Right cardiac atrium (tissue), 5 donors: ENCODE results near the gene DUOX1. TPM values are rescaled to one million over a fixed set of nuclear protein-coding genes. Genes with fewer than 3 reads are reported as not detected.

Source experiments
- ATAC-seq, 2 donors: fragments of 200-7000 bp; cut with Tn5 transposase; one replicate each; pipeline versions ENCODE4 v1.8.0 to v1.9.1; 2020; ENCODE audit warnings: moderate library complexity in 2 of 2, mild to moderate bottlenecking in 1 of 2
- DNase-seq, 3 donors: peaks; one replicate each; pipeline ENCODE4 v3.0.0-alpha.2; 2020
- H3K27ac ChIP-seq: one replicate; pipeline ENCODE4 v1.5.1; 2013; ENCODE audit warnings: mild to moderate bottlenecking, low read length, control low read depth, moderate library complexity
- H3K27me3 ChIP-seq: one replicate; pipeline ENCODE4 v1.6.1; 2013; ENCODE audit not compliant: control insufficient read depth, insufficient read depth
- H3K4me1 ChIP-seq: one replicate; pipeline ENCODE4 v1.6.1; 2013; ENCODE audit warnings: low read length; ENCODE audit not compliant: control insufficient read depth, insufficient read depth
- H3K4me3 ChIP-seq: one replicate; pipeline ENCODE4 v1.5.1; 2013; ENCODE audit warnings: low read length, control low read depth
- H3K9me3 ChIP-seq: one replicate; pipeline ENCODE4 v1.6.1; 2013; ENCODE audit warnings: low read length; ENCODE audit not compliant: control insufficient read depth
- WGBS: extraction: QIAGEN DNeasy Blood & Tissue Kit; methylation state at CpG from one replicate; pipeline ENCODE4 v1.1.7; 2013; 5-methylcytosine and 5-hydroxymethylcytosine counted together
- intact Hi-C, 4 donors: fragments of 100-400 bp; cut with DNase I; formaldehyde crosslinking; loops; one replicate each; pipeline versions ENCODE4 v1.11.0 to v1.14.0; 2022 to 2023
- polyA plus RNA-seq: library from polyadenylated mRNA; stranded (reverse); fragments of 200-250 nt; gene quantifications from one replicate; pipeline ENCODE4 v1.2.3, GENCODE V29; 2013
- total RNA-seq, 4 donors: library from RNA; stranded (reverse); fragmentation: NEBNext Ultra II Directional; extraction: Animal tissue kit (Norgen Biotek cat#: 25700); gene quantifications; one replicate each; pipeline ENCODE4 v1.2.1, GENCODE V29; 2021
- donor health status: healthy with polysubstance abuse.
- donor health status: DM: no; HTN: yes; CAD: no.
- donor health status: DM: no; HTN: no; CAD: no.
- donor health status: DM: no; HTN: yes; CAD: no; lungs with severe emphysema.
- donor health status: DM: yes; HTN: yes; CAD: no.

Gene DUOX1
- total and polyA plus RNA-seq, 5 donors: 1.9 to 6.1 (median 3.3) TPM

GRCh38 chr15:45171912-45172311 is 42.1 kb downstream of the DUOX1 start:
- 95% methylated on average over 12 of the region's 12 CpGs for WGBS
- Histone ChIP-seq H3K9me3 (no peaks in the 10 kb centered on the region), H3K27me3 (no peaks in the 10 kb centered on the region), H3K4me3 (no peak overlapping the region), H3K4me1 (peaks cover 5% of the 10 kb centered on the region), H3K27ac (no peak overlapping the region)
- DNase-seq (no peak), ATAC-seq (no peak)
- intact Hi-C loops: no loop called here

- DNase-seq (no peak), ATAC-seq (no peak)
- H3K4me3 ChIP-seq: no peak overlapping the region
- intact Hi-C loops: no loop called here
- no peaks in the 10 kb centered on the region for H3K27me3 ChIP-seq
- WGBS: 92% methylated on average over 6 of the region's 6 CpGs
- peaks cover 2% of the 10 kb centered on the region for H3K4me1 ChIP-seq
- no peak overlapping the region for H3K27ac ChIP-seq
- H3K9me3 ChIP-seq: no peaks in the 10 kb centered on the region
These were observed 44.3 kb downstream of the DUOX1 start for GRCh38 chr15:45174069-45174468.

- DNase-seq: no peak
These were observed 44.8 kb downstream of the DUOX1 start for GRCh38 chr15:45174577-45174976.

GRCh38 chr15:45177285-45177684 is 47.5 kb downstream of the DUOX1 start:
- ATAC-seq: peak in 1 of 2 donors; percentile 9
- intact Hi-C loops: no loop called here

More at GRCh38 chr15:45174577-45174976, 44.8 kb downstream of the DUOX1 start:
- Histone ChIP-seq H3K4me3 (no peak overlapping the region), H3K27me3 (no peaks in the 10 kb centered on the region), H3K4me1 (no peaks in the 10 kb centered on the region), H3K27ac (no peak overlapping the region), H3K9me3 (no peaks in the 10 kb centered on the region)
- ATAC-seq: no peak
- WGBS: 87% methylated on average over 2 of the region's 2 CpGs
- intact Hi-C loops: no loop called here

GRCh38 chr15:45179221-45179985 is 49.6 kb downstream of the DUOX1 start:
- peak in 1 of 2 donors; percentile 14 for ATAC-seq
- Histone ChIP-seq H3K27ac (no peak overlapping the region), H3K4me1 (no peaks in the 10 kb centered on the region), H3K27me3 (no peaks in the 10 kb centered on the region), H3K4me3 (no peak overlapping the region), H3K9me3 (no peaks in the 10 kb centered on the region)
- peak in 1 of 3 donors; percentile 64 for DNase-seq
- intact Hi-C loops: no loop called here
- WGBS: 86% methylated on average over 13 of the region's 13 CpGs

More at GRCh38 chr15:45177285-45177684, 47.5 kb downstream of the DUOX1 start:
- H3K27me3 ChIP-seq: no peaks in the 10 kb centered on the region
- DNase-seq: no peak
- H3K9me3 ChIP-seq: no peaks in the 10 kb centered on the region
- WGBS: 94% methylated on average over 3 of the region's 3 CpGs
- no peak overlapping the region for H3K4me3 ChIP-seq
- no peaks in the 10 kb centered on the region for H3K4me1 ChIP-seq
- H3K27ac ChIP-seq: no peak overlapping the region

GRCh38 chr15:45180201-45180600 is 50.4 kb downstream of the DUOX1 start:
- Histone ChIP-seq H3K27me3 (no peaks in the 10 kb centered on the region), H3K27ac (no peak overlapping the region), H3K4me3 (no peak overlapping the region), H3K4me1 (no peaks in the 10 kb centered on the region), H3K9me3 (no peaks in the 10 kb centered on the region)
- WGBS: 80% methylated on average over 7 of the region's 7 CpGs
- DNase-seq (no peak), ATAC-seq (no peak)
- intact Hi-C loops: no loop called here

- intact Hi-C loops: no loop called here
- peaks cover 3% of the 10 kb centered on the region for H3K4me1 ChIP-seq
- ATAC-seq (no peak), DNase-seq (no peak)
- H3K4me3 ChIP-seq: no peak overlapping the region
- H3K27me3 ChIP-seq: no peaks in the 10 kb centered on the region
- no peak overlapping the region for H3K27ac ChIP-seq
- H3K9me3 ChIP-seq: no peaks in the 10 kb centered on the region
- 82% methylated on average over 8 of the region's 8 CpGs for WGBS
These were observed 51.0 kb downstream of the DUOX1 start for GRCh38 chr15:45180648-45181436.

- ATAC-seq: no peak
- WGBS: 82% methylated on average over 9 of the region's 9 CpGs
- intact Hi-C loops: no loop called here
- H3K9me3 ChIP-seq: no peaks in the 10 kb centered on the region
- H3K27me3 ChIP-seq: no peaks in the 10 kb centered on the region
- no peak overlapping the region for H3K4me3 ChIP-seq
- H3K4me1 ChIP-seq: peaks cover 5% of the 10 kb centered on the region
- DNase-seq: no peak
- H3K27ac ChIP-seq: no peak overlapping the region
These were observed 51.9 kb downstream of the DUOX1 start for GRCh38 chr15:45181491-45182285.

GRCh38 chr15:45182996-45183395 is 53.2 kb downstream of the DUOX1 start:
- whole genome bisulfite sequencing: 38% methylated on average over 1 of the region's 1 CpG

GRCh38 chr15:45183511-45183910 is 53.7 kb downstream of the DUOX1 start:
- WGBS: 85% methylated on average over 2 of the region's 2 CpGs
- Histone ChIP-seq H3K4me1 (peaks cover 5% of the 10 kb centered on the region), H3K4me3 (no peak overlapping the region), H3K27me3 (no peaks in the 10 kb centered on the region), H3K27ac (no peak overlapping the region), H3K9me3 (no peaks in the 10 kb centered on the region)
- intact Hi-C loops: no loop called here
- no peak for ATAC-seq
- no peak for DNase-seq

More at GRCh38 chr15:45182996-45183395, 53.2 kb downstream of the DUOX1 start:
- Histone ChIP-seq H3K4me1 (peaks cover 5% of the 10 kb centered on the region), H3K27me3 (no peaks in the 10 kb centered on the region), H3K27ac (no peak overlapping the region), H3K9me3 (no peaks in the 10 kb centered on the region), H3K4me3 (no peak overlapping the region)
- no peak for DNase-seq
- intact Hi-C loops: no loop called here
- ATAC-seq: no peak
